Suprapubic skin (tissue), 4 donors: ENCODE measurements around the gene THEM4.
A peak's percentile ranks its signal among the peaks of the same experiment; 100 is the strongest.

Experiments used
- CTCF ChIP-seq, 2 donors: fragments of 200-600 bp in 1 of 2; fragments of 450-650 bp in 1 of 2; sonication (generic) in 1 of 2; IDR thresholded peaks; one replicate each; pipeline ENCODE4 v1.5.1; 2016 to 2019; ENCODE audit warnings: antibody characterized with exemption in 2 of 2, mild to moderate bottlenecking in 1 of 2, moderate library complexity in 1 of 2
- EP300 ChIP-seq: sonication (generic); formaldehyde crosslinking; IDR thresholded peaks from one replicate; pipeline ENCODE4 v1.6.1; 2017; ENCODE audit warnings: antibody characterized with exemption
- POLR2A ChIP-seq, 2 donors: fragments of 450-650 bp; IDR thresholded peaks; one replicate each; pipeline ENCODE4 v1.6.1; 2017; ENCODE audit warnings: antibody characterized with exemption in 2 of 2, mild to moderate bottlenecking in 2 of 2, moderate library complexity in 2 of 2
- POLR2AphosphoS5 ChIP-seq, 3 donors: sonication (generic); formaldehyde crosslinking; IDR thresholded peaks; one replicate each; pipeline ENCODE4 v1.6.1; 2017; ENCODE audit warnings: antibody characterized with exemption in 3 of 3

- TF ChIP-seq CTCF (IDR thresholded peaks at IDR 0.05), result no peak
- TF ChIP-seq POLR2AphosphoS5 (IDR thresholded peaks at IDR 0.05), result peak; percentile 35 to 89 (median 60)
- no peak for TF ChIP-seq POLR2A (IDR thresholded peaks at IDR 0.05)
- no peak for TF ChIP-seq EP300
Measured at GRCh38 chr1:151944126-151944856, 35.0 kb upstream of the THEM4 start.
